Sciatic nerve (tissue), 2 donors: ENCODE data around the gene PPP1R11. TPM values are rescaled to one million over a fixed set of nuclear protein-coding genes. Genes with fewer than 3 reads are reported as not detected.

Experiments
- ATAC-seq: fragments of 200-7000 bp; cut with Tn5 transposase; one replicate; pipeline ENCODE4 v1.9.1; 2020; ENCODE audit warnings: mild to moderate bottlenecking, moderate library complexity
- DNase-seq: peaks from one replicate; pipeline ENCODE4 v3.0.0-alpha.2; 2020; ENCODE audit warnings: low spot score
- intact Hi-C: fragments of 100-400 bp; cut with DNase I; formaldehyde crosslinking; loops from one replicate; pipeline ENCODE4 v1.14.2; 2022
- total RNA-seq: library from RNA; stranded (reverse); fragmentation: NEBNext Ultra II Directional; extraction: Animal tissue kit (Norgen Biotek cat#: 25700); gene quantifications from one replicate; pipeline ENCODE4 v1.2.1, GENCODE V29; 2021
- donor health status: DM: no; HTN: no; CAD: no.
- donor health status: DM: no; HTN: no; CAD: no.

Gene PPP1R11
- total RNA-seq, 1 donor from 2014 or later: 38.3 TPM

DNA sequence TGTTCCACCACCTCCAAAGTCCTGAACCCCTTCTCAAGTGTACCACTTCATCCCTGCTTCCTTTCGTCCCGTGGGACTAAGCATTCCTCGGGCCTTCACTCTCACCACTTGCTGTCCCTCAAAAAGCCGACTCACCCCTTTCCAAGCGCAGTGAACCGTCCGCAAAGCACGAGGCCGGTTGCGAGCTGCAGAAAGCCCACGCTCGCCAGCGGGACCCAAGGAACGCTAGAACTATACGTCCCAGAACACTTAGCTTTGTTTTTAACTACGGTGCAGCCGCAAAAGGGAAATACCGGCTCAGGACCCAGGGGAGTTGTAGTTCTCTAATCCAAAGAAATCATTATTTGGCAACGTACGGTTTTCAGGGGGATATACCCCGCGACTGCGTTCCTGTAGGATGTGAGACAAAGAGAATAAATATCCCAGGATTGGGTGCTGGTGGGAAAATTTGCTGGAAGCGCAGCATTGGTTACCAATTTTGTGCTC, 6.3 kb upstream of the PPP1R11 start:
- ATAC-seq (peak; percentile 45), DNase-seq (peak; percentile 64)
- intact Hi-C loops: no loop called here

DNA sequence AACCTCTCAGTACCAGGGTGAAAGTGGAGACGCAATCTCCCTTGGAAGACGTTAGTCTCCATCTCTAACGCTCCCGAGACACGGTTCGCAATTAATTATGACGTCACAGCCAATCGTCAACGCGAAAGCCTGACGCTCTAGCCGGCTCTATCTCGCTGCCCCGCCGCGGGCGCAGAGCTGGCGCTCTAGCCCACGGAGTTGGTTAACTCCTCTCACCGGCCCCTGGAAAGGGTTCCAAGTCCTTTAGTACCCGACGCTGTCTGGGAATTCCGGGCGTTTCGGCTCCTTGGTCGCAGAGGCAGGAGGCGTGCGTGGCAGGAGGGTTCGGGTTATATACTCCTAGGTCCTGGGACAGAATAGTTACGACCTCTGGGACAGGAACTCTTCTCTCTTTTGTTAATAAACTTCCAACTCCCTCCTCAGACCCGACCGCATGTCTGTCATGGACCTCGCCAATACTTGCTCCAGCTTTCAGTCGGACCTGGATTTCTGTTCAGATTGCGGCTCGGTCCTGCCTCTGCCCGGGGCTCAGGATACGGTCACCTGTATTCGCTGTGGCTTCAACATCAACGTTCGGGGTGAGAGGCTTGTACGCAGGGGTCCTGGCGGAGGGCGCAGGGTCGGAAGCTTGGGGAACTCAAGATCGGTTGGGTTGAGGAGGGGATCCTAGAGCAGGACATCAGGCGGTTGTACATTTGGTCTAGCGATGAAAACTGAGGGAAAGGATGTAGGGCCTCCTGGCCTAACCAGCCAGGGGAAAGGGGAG, 5.7 kb upstream of the PPP1R11 start, which contains the start of gene POLR1H:
POLR1H (plus strand) TSS at position 174 of the 766 bp plus-strand sequence; CDS start at position 434, 260 bp downstream.
- intact Hi-C loops: no loop called here
- DNase-seq (peak; percentile 94), ATAC-seq (peak; percentile 99)

DNA sequence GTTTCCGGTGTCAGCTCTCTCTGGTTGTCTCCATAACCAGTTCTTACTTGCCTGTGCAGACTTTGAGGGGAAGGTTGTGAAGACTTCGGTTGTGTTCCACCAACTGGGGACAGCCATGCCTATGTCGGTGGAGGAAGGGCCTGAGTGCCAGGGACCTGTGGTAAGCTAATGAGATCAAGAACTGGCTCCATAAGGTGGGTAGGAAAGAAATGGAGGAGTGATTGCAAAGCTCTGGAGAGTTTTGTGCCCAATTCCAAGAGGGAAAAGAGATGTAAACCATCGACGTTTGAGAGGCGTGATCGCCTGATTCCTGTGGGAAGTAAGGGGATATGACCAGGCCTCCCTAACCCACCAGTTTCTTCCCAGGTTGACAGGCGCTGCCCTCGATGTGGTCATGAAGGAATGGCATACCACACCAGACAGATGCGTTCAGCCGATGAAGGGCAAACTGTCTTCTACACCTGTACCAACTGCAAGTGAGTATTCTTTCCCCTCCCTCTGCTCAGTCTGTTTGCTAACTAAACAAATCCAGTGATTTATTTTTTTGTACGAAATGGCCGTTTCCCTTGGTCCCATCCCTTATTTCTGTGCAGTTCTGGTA, 5.0 kb upstream of the PPP1R11 start:
- intact Hi-C loops: no loop called here
- no peak for DNase-seq
- peak; percentile 46 for ATAC-seq

DNA sequence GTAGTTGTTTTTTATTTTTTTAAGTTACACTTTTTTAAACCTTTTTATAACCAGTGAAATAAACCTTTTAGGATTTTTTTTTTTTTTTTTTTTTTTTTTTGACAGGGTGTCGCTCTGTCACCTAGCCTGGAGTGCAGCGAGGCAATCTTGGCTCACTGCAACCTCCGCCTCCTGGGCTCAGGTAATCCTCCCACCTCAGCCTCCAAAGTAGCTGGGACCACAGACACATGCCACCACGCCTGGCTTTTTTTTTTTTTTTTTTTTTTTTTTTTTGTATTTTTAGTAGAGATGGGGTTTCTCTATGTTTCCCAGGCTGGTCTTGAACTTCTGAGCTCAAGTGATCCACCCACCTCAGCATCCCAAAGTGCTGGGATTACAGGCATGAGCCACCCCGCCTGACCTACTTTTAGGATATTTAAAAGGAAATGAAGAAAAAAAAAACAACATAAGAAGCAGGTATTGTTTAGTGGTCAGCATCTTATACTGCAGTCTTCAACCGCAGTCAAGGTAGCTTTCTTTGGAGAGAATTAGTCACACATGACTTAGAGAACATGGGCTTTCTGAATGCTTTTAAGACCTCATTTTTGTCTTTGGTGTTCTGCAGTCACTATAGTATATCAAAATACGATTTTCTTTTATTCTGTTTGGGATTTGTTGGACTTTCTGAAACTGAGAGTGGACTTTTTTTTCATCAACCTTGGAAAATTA, 4.4 kb upstream of the PPP1R11 start:
- no peak for DNase-seq
- intact Hi-C loops: no loop called here
- no peak for ATAC-seq

DNA sequence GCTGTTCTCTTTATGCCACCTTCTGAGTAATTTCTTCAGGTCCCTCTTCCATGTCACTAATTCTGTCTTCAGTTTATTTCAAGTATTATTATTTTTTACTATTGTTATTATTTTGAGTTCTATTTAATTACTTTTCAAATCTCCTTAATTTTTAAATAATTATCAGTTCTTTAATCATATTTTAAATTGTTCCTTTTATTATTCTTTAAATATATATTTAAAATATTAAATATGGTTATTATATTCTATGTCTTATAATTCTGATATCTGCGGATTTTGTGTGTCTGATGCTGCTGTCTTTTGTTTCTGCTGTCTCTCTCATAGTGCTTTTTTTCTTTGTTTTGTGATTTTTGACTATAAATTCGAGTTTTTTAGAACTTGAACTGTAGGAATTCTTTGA, 3.7 kb upstream of the PPP1R11 start:
- ATAC-seq (no peak), DNase-seq (no peak)
- intact Hi-C loops: no loop called here

DNA sequence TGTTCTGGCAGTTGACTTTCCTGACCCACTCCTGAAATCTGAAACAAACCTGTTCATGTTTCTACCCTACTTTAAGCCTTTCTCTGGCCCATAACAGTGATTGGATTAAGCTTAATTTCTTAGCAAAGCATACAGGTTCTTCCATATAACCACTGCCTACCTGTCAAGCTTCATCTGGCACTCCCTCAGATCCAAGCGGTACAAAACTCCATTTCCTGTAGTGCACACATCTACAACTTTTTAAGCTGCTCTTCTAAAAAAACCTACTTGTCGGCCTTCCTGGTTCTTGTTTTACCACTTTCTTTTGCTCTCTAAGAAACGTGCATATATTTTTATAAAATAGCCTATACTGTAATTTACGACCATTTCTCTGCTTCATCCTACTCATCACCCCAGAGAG, 916 bp upstream of the PPP1R11 start:
- ATAC-seq (no peak), DNase-seq (no peak)
- intact Hi-C loops: no loop called here

DNA sequence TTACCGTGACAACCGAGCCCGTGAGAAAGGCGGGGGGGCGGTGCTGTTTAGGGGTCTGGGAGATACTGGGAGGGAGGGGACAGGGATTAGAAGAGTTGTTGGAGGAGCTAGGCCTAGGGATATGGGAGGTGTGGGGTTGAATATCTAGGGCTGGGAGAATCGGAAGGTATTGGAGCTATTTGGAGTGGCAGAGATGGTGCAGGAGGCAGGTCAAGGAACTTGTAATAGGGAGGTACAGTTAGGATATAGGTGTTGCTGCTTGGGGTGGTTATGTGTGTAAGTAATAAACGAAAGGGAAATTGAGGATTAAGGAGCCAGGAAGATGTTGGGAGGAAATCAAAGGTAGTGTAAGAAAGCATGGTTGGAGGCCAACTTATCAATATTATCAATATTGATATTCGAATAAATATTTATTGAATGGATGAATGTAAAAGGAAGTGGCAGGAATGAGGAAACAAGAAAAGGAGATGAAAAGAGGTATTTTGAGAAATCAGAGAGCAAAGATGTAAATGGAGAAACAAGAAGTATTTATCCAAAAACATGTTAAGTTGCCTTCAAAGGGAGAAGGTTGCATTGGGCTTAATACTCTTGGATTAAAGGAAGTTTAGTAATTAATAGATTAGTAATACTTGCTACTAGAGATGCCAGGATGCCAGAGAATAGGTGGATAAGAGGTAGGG, 602 bp downstream of the PPP1R11 start:
- no peak for ATAC-seq
- intact Hi-C loops: no loop called here
- DNase-seq: no peak

DNA sequence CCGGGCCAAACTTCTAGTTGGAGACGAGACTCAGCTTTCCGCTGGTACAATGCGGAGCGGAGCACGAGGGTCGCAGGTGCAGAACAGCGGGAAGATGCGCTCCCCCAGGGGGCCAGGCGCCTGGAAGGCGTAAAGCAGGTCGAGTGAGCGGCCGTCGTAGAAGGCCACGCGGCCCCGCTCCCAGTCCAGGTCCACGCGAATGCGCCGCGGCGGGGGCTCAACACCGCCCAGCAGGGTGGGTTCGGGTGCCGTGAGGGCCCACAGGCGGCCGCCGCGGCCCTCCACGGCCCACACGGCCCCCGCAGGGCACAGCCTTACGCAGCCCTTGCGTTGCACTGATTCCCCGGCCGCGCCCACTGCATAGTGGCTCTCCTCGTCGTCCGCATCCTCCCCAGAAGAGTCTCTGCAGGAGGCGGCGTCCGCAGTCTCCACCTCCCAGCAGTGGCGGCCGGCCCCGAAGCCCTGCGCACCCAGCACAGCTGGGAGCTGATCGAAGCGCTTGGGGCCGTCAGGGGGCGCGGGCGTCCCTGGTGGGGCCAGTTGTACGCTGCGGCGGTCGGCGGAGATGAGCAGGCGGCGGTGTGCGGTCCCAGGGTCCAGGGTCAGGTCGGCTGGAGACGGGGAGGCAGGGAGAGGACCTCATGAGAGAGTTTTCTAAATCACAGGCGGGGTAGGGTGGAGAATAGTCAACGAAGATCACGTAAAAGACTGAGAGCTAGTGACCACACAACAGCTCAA, 4.3 kb downstream of the PPP1R11 start:
- intact Hi-C loops: no loop called here
- no peak for DNase-seq
- no peak for ATAC-seq

DNA sequence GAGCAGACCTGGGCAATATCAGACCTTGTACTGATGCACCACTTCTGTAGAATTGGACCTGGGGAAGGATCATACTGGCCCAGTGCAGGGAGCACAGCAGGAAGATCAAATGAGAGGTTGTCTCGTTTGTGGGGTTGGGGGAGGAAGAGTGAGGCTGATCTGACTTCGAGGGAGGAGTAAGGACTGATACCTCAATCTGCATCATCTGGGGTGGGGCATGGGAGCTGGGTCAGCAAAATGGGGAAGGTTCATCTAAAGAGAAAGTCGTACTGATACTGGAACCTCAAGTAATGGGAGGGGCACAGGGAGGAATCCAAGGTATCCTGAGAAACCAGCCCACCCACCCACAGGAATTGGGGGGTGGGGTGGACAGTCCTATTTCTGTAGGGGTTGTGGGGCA, 4.9 kb downstream of the PPP1R11 start:
- intact Hi-C loops: no loop called here
- no peak for DNase-seq
- no peak for ATAC-seq

DNA sequence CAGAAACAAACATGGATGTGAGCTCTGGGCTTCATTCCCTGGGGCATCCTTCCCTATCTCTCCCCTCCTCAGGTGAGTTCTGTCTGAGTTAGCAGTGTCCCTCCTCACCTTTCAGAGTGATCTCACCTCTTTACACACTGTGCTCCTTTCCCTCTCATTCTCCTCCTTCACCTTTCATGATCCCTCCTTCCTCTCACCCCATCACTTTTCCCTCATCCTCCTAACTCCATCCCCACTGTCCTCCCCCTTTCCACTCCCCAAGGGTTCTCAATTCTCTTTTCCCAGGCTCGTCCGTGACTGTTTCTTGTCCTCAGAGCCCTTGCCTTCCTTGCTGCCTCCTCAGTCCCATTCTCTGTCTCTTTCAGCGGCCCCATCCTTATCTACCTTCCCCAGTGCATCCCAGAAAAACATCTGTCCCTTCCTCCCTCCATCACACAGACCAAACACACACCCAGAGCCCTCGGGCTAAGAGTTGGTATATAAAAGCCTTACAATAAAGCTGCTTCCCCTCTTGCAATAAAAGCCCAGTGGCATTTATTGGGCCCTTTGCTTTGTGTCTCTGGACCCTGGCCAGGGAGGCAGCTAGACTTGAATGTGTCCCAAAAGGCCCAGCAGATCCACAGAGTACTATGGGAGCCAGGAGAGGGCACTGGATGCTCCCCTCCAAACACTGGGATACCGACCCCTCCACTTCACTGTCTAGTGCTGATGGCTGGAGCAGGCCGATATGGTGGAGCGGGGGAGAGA, 6.7 kb downstream of the PPP1R11 start:
- intact Hi-C loops: no loop called here
- no peak for ATAC-seq
- DNase-seq: no peak

DNA sequence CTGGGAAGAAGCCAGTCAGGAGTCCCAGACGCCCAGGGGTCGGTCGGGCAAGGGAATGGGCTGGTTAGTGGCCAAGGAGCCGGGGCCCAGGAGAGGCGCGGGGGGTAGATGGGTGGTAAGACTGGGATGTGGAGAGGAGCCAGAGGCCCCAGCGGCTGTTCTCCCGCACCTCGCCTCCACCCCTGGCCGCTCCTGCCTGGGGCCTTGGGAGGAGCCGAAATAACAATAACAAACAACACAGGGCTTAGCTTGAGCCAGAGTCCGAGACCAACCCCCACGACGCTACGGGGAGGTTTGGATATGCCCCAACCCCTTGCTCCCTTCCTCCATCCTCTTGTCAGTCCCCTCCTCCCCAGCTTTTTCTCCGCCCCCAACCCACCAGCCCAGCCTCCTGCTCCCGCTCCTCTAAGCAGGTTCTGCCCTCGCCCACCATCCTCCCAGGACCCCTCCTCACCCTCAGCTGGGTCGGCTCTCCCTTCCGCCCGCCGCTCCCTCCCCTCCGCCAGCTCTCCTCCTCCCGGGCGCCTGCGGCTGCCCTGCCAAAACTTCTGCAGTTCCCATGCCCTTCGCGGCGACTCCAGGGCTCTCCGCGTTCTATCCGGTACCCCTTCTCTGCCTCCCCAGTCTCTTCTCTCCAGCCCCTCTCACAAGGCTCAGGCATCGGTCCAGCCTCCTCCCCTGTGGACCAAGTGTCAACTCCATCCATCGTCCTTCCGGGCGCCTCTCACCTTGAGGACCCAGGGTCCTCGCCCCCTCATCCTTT, 7.5 kb downstream of the PPP1R11 start:
- ATAC-seq: peak; percentile 31
- intact Hi-C loops: no loop called here
- no peak for DNase-seq

DNA sequence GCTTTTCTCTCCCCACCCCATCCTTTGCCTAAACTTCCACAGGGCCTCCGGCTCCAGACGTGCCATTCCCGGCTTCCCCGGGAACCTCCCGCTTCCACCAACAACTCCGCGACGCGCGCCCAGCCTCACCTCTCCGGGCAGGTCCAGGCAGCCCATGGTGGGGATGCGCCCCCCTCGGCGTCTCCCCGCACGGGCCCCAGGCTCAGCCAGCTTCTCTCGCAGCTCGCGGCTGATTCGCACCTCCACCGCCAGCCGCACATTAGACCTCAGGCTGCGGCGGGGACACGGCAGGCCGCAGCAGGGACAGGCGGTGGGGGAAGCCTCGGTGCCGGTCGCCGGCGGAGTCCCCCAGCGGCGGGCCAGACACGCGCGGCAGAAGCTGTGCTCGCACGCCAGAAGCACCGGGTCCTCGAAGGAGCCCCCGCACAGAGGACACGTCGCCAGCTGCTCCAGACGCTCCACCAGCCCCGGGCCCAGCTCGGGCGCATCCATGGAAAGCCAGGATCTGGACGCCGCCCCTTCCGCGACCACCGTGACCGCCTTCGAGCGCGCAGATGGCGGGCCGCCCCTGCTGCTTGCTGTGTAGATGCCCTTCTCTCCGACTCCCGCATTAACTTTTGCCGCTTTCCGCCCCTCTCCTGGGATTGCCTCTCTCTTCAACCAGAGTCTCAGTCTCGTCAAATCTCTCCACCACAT, 8.2 kb downstream of the PPP1R11 start, which contains the start of gene RNF39:
RNF39 (minus strand) TSS at position 676 of the 696 bp plus-strand sequence; CDS start at position 492, 184 bp downstream.
- no peak for ATAC-seq
- intact Hi-C loops: no loop called here
- no peak for DNase-seq

DNA sequence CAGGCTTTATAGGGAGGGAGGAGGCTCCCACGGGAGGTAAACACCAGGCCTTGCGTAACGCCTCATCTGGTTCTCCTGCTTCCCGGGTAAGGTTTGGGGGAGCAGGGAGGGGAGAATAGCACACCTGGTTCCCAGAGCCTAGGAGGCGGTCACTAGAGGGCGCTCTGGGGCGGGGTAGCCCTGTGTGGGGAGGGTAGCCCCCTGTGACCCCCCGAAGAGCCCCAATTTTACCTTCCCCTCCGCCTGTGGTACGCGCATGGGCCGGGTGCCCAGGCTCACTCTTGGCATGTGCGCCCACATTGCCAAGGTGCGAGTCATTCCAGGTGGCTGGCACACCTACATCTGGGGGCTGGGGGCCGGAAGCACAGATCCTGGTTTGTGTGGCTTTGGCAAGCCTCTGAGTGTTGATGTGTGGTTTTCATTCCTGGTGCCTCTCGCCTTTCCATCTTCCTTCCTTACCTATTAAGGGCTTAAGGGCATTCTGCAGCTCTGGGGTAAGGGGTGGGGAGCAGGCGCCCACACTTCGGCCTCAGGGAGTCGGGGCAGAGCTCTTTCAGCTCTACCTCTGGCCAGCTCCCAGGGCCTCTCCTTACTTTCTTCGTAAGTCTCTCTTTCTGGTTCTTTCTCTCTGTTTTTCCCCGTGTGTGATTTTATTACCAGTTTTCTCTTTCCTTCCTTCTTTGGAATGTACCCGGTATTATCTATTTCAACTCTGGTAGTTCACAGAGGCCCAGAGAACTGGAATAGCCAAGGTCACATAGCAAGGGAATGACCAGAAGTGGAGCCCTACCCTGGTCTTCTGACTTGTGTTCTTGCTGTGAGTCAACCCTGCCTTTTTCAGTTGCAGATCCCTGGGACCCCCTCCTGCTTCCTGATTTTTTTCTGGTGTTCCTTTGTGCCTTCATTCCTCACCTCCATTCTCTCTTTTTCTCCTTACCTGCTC, 9.1 kb downstream of the PPP1R11 start:
- intact Hi-C loops: no loop called here
- DNase-seq (no peak), ATAC-seq (peak; percentile 33)

DNA sequence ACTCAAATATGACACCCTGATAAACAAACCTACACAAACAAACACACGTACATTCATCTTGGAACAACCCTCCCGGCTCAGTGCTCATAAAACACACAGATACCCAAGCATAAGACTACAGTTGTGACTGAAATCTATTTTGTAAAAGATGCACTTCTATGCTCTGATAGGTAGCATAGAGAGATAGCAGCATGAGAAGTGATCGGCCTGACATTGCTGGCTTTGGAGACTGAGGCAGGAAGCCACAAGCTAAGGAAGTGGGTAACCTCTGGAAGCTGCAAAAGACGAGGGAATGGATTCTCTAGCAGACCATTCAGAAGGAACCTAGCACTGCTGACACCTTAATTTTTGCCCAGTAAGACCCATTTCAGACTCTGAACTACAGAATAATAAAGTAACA, 10.2 kb downstream of the PPP1R11 start:
- intact Hi-C loops: no loop called here
- DNase-seq: no peak
- no peak for ATAC-seq

DNA sequence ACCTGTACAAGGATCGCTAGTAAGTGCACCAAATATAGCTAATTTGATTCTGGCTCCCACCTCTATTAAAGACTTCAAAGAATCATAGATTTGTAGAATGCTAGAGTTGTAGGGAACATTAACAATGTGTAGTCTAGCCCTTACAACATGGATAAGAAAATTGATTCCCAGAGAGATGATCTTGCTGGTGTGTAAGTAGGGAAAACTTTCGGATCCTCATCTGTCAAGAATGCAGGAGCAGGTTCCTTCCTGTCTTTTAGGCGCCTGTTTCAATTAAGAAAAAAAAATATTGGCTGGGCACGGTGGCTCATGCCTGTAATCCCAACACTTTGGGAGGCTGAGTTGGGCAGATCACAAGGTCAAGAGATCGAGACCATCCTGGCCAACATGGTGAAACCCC, 20.9 kb downstream of the PPP1R11 start:
- no peak for ATAC-seq
- intact Hi-C loops: no loop called here
- no peak for DNase-seq
